T1000 (cell line): Measurements from ENCODE around the gene NMUR1.

ENCODE experiments used
- DNase-seq: peaks from one replicate; lab custom pipeline; 2025; ENCODE audit warnings: mixed read lengths; lab: John Stamatoyannopoulos, UW

The NMUR1 gene

GRCh38 chr2:231483398-231484329 lies 46.6 kb downstream of the NMUR1 start:
- no peak for DNase-seq

- no peak for DNase-seq
These were observed 47.3 kb downstream of the NMUR1 start for GRCh38 chr2:231482806-231483391.

DNA sequence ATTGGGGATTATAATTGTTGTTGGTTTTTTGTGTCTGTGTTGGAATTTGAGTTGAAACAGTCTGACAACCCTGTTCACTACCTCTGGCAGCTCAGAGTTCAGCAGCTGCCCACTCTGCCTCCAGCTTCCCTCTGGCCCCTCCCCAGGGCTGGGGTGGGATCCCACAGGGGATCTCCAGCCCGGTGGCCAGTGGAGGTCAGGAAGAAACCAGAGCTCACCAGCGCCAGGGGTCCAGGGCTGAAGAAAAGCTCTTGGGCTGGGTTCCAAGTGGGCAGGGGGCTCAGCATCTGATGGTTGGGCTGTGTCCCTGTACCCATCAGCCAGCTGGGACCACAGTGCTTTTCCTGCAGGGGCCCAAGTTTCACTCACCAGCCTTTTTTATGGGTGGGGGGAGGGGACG lies 49.5 kb downstream of the NMUR1 start:
- DNase-seq, result no peak

GRCh38 chr2:231479455-231479854 lies 50.8 kb downstream of the NMUR1 start:
- no peak for DNase-seq

GRCh38 chr2:231476920-231477319 lies 53.3 kb downstream of the NMUR1 start:
- no peak for DNase-seq

DNA sequence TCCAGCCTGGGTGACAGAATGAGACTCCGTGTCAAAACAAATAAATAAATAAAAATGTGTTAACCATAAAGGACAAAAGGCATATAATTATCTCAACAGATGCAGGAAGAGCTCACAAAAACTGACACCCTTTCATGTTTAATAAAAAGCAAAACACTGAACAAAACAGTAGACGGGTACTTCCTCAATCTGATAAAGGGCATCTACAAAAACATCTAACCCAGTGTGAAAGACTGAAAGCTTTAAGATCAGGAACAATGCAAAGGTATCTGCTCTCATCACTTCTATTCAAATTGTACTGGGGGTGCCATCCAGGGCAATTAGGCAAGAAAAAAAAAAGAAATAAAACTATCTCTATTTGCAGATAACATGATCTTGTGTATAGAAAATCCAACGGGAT lies 54.3 kb downstream of the NMUR1 start:
- DNase-seq, result no peak
